ENCODE results near the gene PHLPP2.

DNA sequence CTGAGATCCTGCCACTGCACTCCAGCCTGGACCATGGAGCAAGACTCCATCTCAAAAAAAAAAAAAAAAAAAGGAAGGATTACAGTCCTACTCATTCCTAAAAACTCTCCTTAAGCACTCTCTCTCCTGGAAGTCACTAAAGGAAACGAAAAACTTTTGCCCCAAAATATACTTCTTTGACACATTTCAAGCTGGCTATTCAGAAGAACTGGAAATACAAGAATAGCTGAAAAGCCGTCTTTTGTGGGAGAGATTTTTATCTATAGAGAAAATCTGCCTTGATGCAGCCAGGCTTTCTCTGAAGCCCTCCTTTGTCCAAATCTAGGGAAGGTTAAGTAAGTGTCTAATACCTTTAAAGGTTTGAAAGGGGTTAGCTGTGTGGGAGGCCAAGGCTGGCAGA lies 115.4 kb downstream of the PHLPP2 start:
- TF ChIP-seq, protein P1, sequence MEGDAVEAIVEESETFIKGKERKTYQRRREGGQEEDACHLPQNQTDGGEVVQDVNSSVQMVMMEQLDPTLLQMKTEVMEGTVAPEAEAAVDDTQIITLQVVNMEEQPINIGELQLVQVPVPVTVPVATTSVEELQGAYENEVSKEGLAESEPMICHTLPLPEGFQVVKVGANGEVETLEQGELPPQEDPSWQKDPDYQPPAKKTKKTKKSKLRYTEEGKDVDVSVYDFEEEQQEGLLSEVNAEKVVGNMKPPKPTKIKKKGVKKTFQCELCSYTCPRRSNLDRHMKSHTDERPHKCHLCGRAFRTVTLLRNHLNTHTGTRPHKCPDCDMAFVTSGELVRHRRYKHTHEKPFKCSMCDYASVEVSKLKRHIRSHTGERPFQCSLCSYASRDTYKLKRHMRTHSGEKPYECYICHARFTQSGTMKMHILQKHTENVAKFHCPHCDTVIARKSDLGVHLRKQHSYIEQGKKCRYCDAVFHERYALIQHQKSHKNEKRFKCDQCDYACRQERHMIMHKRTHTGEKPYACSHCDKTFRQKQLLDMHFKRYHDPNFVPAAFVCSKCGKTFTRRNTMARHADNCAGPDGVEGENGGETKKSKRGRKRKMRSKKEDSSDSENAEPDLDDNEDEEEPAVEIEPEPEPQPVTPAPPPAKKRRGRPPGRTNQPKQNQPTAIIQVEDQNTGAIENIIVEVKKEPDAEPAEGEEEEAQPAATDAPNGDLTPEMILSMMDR (IDR thresholded peaks at IDR 0.05; ENCODE audit: poor library complexity) = no peak
- no peak for TF ChIP-seq EZH2 (IDR thresholded peaks at IDR 0.05; ENCODE audit: borderline replicate concordance)
- TF ChIP-seq EZH2phosphoT487 (IDR thresholded peaks at IDR 0.05; ENCODE audit: low read depth, severe bottlenecking, unreplicated experiment) = no peak

All from hepatocyte (in vitro differentiated cells).